ENCODE data around the gene SMTNL2.

SMTNL2 gene

DNA sequence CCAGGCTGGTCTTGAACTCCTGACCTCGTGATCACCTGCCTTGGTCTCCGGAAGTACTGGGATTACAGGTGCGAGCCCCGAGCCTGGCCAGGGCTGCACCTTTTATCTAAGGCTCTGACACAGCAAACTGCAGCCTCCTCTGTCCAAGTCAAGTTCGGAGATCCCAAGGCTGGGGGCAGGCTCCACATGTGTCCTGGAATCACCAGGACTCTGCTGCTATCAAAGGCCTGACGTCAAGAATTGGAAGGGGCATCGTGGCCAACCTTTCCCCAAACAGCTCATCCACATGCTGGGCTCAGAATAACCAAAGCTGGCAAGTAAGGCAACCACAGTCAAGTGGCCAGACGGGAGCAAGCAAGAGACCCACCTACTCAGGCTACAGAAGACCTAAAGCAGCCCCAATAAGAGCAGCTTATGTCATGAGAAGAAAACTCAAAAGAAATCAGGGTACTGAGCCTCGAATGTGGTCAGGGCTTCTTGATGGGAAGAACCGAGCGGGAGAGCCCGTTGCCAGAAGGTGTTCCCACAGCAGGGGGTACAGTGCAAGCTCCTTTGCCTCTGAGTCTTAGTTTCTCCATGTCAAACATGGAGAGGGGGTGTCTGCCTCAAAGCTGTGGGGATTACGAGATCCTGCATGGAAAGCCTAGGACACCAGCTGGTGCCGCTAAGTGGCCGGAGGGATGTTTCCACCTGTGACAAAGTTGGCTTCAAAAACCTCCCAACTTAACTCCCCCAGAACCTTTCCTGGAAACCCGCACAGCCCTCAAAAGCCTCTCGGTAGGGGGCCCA is 37.0 kb upstream of the SMTNL2 start:
- H3K4me3 ChIP-seq (ENCODE audit: low read length), result no peak overlapping the region
- H3K4me1 ChIP-seq (ENCODE audit: control insufficient read depth, low read length), result no peaks in the 10 kb centered on the region
- TF ChIP-seq, protein P1, sequence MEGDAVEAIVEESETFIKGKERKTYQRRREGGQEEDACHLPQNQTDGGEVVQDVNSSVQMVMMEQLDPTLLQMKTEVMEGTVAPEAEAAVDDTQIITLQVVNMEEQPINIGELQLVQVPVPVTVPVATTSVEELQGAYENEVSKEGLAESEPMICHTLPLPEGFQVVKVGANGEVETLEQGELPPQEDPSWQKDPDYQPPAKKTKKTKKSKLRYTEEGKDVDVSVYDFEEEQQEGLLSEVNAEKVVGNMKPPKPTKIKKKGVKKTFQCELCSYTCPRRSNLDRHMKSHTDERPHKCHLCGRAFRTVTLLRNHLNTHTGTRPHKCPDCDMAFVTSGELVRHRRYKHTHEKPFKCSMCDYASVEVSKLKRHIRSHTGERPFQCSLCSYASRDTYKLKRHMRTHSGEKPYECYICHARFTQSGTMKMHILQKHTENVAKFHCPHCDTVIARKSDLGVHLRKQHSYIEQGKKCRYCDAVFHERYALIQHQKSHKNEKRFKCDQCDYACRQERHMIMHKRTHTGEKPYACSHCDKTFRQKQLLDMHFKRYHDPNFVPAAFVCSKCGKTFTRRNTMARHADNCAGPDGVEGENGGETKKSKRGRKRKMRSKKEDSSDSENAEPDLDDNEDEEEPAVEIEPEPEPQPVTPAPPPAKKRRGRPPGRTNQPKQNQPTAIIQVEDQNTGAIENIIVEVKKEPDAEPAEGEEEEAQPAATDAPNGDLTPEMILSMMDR (IDR thresholded peaks at IDR 0.05; ENCODE audit: low read depth, low read length, poor library complexity, severe bottlenecking), result no peak
- no peak for TF ChIP-seq EZH2phosphoT487 (IDR thresholded peaks at IDR 0.05; ENCODE audit: borderline replicate concordance, low read length)
- no peaks in the 10 kb centered on the region for H3K9me2 ChIP-seq (replicated peaks; ENCODE audit: control insufficient read depth, low read length)
- no peaks in the 10 kb centered on the region for H3K9me3 ChIP-seq (ENCODE audit: control insufficient read depth, insufficient read depth, low read length)
- H3K79me2 ChIP-seq (ENCODE audit: control insufficient read depth, low read length), result peaks cover 24% of the 10 kb centered on the region
- no peaks in the 10 kb centered on the region for H4K20me1 ChIP-seq (ENCODE audit: control insufficient read depth, insufficient read depth, low read depth, low read length)
- H3K4me2 ChIP-seq (ENCODE audit: low read length), result no peak overlapping the region
- H3K27me3 ChIP-seq (ENCODE audit: control insufficient read depth, low read length), result no peaks in the 10 kb centered on the region
- no peaks in the 10 kb centered on the region for H3F3A ChIP-seq (ENCODE audit: control insufficient read depth, insufficient read depth)
- no peak overlapping the region for H3K27ac ChIP-seq (ENCODE audit: low read depth, low read length)
- peaks cover 95% of the 10 kb centered on the region for H3K36me3 ChIP-seq (ENCODE audit: control insufficient read depth, low read length)

DNA sequence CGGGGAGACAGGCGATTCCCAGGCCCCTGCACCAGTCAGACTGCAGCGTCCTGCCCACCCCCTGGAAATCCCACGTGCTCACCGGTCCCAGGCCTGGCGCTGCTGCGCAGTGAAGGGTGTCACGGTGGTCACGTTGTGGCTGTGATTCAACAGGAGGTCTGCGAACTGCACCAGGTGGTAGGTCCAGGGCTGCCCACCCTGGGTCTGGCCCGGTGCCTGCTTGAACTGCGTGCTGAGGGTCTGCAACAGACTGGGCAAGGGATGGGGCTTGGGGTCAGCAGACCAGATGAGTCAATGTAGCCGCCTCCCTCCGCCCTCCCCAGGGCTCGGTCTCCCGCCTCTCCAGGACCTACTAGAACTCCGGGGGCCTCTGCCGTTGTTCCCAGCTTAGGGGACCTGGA is 36.3 kb upstream of the SMTNL2 start:
- H3K36me3 ChIP-seq (ENCODE audit: control insufficient read depth, low read length), result peaks cover 95% of the 10 kb centered on the region

DNA sequence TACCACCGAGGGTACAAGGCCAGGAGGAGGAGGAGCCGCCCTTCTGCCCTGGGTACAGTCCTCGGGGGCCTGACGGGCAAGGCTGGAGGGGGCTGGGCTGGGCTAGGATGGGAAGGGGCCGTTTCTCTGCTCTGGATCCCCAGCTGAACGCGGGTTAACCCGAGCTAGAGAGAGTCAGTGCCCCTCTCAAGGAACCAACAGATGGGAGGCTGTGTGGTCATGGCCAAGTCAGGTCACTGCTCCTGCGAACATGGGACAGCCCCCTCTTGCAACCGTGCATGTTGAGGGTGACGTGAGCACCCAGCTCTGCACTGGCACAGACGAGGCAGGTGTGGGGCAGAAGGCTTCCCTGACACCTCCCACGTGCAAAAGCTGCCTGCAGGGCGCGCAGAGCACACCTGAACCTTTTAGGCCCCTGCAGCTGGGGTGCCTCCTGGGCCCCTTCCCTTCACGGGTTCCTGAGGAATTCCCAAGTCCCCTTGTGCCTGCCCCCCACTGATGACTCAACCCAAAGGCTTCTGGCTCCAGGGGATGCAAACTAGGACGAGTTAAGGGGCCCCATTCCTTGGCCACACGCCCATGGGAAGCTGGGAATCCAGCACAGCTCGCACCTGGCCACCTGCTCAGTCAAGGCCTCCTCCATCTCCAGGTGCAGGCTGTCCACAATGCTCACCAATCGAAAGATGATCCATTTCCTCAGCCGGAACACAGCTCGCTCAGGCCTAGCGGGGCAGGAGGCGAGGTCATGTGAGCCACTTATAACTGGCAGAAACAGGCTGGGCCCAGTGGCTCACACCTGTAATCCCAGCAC is 35.4 kb upstream of the SMTNL2 start:
- Histone ChIP-seq H3K4me3 (ENCODE audit: low read length) (no peak overlapping the region), H3K4me2 (ENCODE audit: low read length) (no peak overlapping the region), H3K36me3 (ENCODE audit: control insufficient read depth, low read length) (peaks cover 95% of the 10 kb centered on the region), H3K4me1 (ENCODE audit: control insufficient read depth, low read length) (peaks cover 8% of the 10 kb centered on the region), H3K79me2 (ENCODE audit: control insufficient read depth, low read length) (peaks cover 40% of the 10 kb centered on the region), H3F3A (ENCODE audit: control insufficient read depth, insufficient read depth) (no peaks in the 10 kb centered on the region), H3K9me2 (replicated peaks; ENCODE audit: control insufficient read depth, low read length) (no peaks in the 10 kb centered on the region), H4K20me1 (ENCODE audit: control insufficient read depth, insufficient read depth, low read depth, low read length) (no peaks in the 10 kb centered on the region), H3K27ac (ENCODE audit: low read depth, low read length) (no peak overlapping the region), H3K27me3 (ENCODE audit: control insufficient read depth, low read length) (no peaks in the 10 kb centered on the region), H3K9me3 (ENCODE audit: control insufficient read depth, insufficient read depth, low read length) (no peaks in the 10 kb centered on the region)
- no peak for TF ChIP-seq EZH2phosphoT487 (IDR thresholded peaks at IDR 0.05; ENCODE audit: borderline replicate concordance, low read length)
- TF ChIP-seq, protein P1 (IDR thresholded peaks at IDR 0.05; ENCODE audit: low read depth, low read length, poor library complexity, severe bottlenecking), result no peak

More for the DNA sequence above, 36.3 kb upstream of the SMTNL2 start:
- TF ChIP-seq, protein P1 (IDR thresholded peaks at IDR 0.05; ENCODE audit: low read depth, low read length, poor library complexity, severe bottlenecking), result no peak
- TF ChIP-seq EZH2phosphoT487 (IDR thresholded peaks at IDR 0.05; ENCODE audit: borderline replicate concordance, low read length), result no peak
- H3K9me3 ChIP-seq (ENCODE audit: control insufficient read depth, insufficient read depth, low read length), result no peaks in the 10 kb centered on the region
- H3K79me2 ChIP-seq (ENCODE audit: control insufficient read depth, low read length), result peaks cover 31% of the 10 kb centered on the region
- H3K9me2 ChIP-seq (replicated peaks; ENCODE audit: control insufficient read depth, low read length), result no peaks in the 10 kb centered on the region
- H3F3A ChIP-seq (ENCODE audit: control insufficient read depth, insufficient read depth), result no peaks in the 10 kb centered on the region
- no peak overlapping the region for H3K27ac ChIP-seq (ENCODE audit: low read depth, low read length)
- H3K4me1 ChIP-seq (ENCODE audit: control insufficient read depth, low read length), result no peaks in the 10 kb centered on the region
- no peak overlapping the region for H3K4me2 ChIP-seq (ENCODE audit: low read length)
- no peaks in the 10 kb centered on the region for H4K20me1 ChIP-seq (ENCODE audit: control insufficient read depth, insufficient read depth, low read depth, low read length)
- no peak overlapping the region for H3K4me3 ChIP-seq (ENCODE audit: low read length)
- no peaks in the 10 kb centered on the region for H3K27me3 ChIP-seq (ENCODE audit: control insufficient read depth, low read length)

Data from DOHH2 (cell line).